DMS 273 treated with DMSO at 0.1 percent for 48 hours (cell line): ENCODE data around the gene SAMD10.
"Not testable (repeated sequence)": the region's sequence is repeated elsewhere in the genome, so short reads cannot be mapped to it uniquely, and the experiment has no call there.

Experiments
- DNase-seq: peaks from one replicate; lab custom pipeline; 2025; lab: John Stamatoyannopoulos, UW

Gene SAMD10

GRCh38 chr20:64001607-64002011, 22.2 kb upstream of the SAMD10 start:
- peak; percentile 93 for DNase-seq

- peak; percentile 40 for DNase-seq
These were observed 21.5 kb upstream of the SAMD10 start for GRCh38 chr20:64000906-64001305.

GRCh38 chr20:63982937-63983336, 3.5 kb upstream of the SAMD10 start:
- no peak for DNase-seq

- peak; percentile 86 for DNase-seq
These were observed 1.6 kb upstream of the SAMD10 start, which contains the start of gene PRPF6 for GRCh38 chr20:63980806-63981728. Gene PRPF6 (plus strand): TSS chr20:63981132. CDS start chr20:63981246, 114 bp downstream.

- no peak for DNase-seq
These were observed 919 bp upstream of the SAMD10 start for GRCh38 chr20:63980317-63980805.

GRCh38 chr20:63979229-63979556, 249 bp downstream of the SAMD10 start:
- no peak for DNase-seq

GRCh38 chr20:63978319-63979228, 868 bp downstream of the SAMD10 start:
- DNase-seq: no peak

GRCh38 chr20:63977739-63978276, 1.6 kb downstream of the SAMD10 start:
- no peak for DNase-seq

GRCh38 chr20:63976980-63977738, 2.3 kb downstream of the SAMD10 start:
- no peak for DNase-seq

- DNase-seq: not testable (repeated sequence)
These were observed 2.9 kb downstream of the SAMD10 start for GRCh38 chr20:63976511-63976910.

GRCh38 chr20:63974402-63975200, 4.8 kb downstream of the SAMD10 start:
- DNase-seq: no peak

- peak; percentile 60 for DNase-seq
These were observed 5.6 kb downstream of the SAMD10 start for GRCh38 chr20:63973636-63974401.

GRCh38 chr20:63973160-63973479, 6.3 kb downstream of the SAMD10 start:
- no peak for DNase-seq

GRCh38 chr20:63972312-63973159, 6.9 kb downstream of the SAMD10 start:
- DNase-seq: no peak

- not testable (repeated sequence) for DNase-seq
These were observed 7.5 kb downstream of the SAMD10 start for GRCh38 chr20:63971960-63972311.

- no peak for DNase-seq
These were observed 8.6 kb downstream of the SAMD10 start for GRCh38 chr20:63970714-63971431.

GRCh38 chr20:63969838-63970713, 9.4 kb downstream of the SAMD10 start, which contains the start of gene ZNF512B:
Gene ZNF512B (minus strand): TSS chr20:63969930. CDS start chr20:63967950, 1,980 bp downstream.
- DNase-seq: no peak
